ENCODE data around the gene CFAP97D1.
"Not testable (repeated sequence)": the region's sequence is repeated elsewhere in the genome, so short reads cannot be mapped to it uniquely, and the experiment has no call there.

Gene CFAP97D1

DNA sequence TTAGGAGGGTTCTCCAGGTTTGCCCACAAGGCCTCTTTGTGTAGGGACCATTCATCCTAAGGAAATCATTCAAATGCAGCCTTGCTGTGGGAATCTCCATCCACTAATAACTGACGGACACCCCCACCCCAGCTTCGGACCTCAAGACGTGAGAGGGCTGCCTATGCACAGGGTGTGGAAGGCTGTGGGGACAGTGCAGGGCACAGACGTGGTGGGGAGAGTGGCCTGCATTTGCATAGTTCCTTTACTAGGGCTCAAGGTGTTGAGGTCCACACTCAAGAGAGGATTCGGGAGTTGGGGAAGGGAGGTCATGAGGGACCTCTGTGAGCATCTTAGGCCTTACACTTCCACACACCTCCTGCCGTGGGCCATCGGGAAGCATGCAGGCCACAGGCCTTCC, 11.3 kb upstream of the CFAP97D1 start:
- no peak for DNase-seq

DNA sequence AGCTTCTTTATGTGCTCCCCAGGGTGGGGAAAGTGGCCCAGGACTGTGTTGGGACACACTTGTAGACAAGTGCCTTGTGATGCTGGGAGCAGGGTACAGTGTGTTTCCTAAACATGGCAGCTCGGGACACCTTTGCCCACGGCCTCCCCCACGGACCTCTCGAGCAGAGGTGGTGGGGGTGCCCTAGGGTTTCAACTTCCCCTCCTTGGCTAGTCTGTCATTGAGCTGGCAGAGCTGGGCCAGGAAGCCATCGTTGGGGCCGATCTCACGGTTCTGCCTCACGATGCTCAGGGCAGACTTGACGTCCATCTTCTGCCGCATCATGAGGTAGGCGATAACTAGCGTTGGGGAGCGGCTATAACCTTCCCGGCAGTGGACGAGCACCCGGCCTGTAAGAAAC, 10.8 kb upstream of the CFAP97D1 start:
- DNase-seq: no peak

DNA sequence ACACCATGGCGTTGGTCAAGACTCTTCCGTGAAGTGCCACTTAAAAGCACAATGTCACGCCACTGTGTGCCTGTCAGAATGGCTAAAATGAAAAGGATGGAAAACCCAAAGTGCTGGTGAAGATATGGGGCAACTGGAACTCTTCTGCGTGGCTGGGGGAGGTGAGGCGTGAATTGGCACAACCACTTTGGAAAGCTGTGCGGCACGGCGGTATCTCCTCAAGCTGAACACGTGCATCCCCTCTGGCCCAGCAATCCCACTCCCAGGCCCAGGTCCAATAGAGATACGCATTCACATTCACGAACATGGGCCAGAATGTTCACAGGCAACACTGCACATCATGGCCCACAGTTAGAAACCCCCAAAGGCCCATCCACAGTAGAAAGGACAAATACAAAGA, 10.4 kb upstream of the CFAP97D1 start:
- DNase-seq: no peak

DNA sequence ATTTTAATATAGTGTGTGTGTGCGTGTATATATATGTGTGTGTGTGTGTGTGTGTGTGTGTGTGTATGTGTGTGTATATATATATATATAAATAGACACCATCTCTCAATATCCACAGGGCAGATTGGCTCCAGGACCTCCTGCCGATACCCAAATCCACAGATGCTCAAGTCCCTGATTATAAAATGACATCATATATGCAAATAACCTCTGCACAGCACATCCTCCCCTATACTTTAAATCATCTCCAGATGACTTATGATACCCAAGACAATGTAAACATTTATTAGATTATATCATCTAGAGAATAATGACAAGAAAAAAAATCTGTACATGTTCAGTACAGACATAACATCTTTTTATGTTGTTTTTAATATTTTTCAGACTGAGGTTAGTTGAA, 9.3 kb upstream of the CFAP97D1 start:
- DNase-seq: no peak

DNA sequence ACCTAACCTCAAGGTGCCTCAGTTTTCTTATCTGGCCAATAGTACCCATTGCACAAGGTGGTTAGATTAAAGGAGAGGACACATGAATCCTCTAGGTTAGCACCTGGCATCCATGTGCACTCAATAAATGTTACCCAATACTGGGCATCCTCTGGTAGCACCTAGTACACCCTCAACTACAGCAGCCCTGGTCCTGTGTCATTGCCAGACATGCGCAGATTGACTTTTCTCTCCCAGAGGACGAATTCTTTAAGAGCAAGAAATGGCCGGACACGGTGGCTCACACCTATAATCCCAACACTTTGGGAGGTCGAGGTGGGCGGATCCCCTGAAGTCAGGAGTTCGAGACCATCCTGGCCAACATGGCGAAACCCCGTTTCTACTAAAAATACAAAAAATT, 8.8 kb upstream of the CFAP97D1 start:
- DNase-seq: no peak

DNA sequence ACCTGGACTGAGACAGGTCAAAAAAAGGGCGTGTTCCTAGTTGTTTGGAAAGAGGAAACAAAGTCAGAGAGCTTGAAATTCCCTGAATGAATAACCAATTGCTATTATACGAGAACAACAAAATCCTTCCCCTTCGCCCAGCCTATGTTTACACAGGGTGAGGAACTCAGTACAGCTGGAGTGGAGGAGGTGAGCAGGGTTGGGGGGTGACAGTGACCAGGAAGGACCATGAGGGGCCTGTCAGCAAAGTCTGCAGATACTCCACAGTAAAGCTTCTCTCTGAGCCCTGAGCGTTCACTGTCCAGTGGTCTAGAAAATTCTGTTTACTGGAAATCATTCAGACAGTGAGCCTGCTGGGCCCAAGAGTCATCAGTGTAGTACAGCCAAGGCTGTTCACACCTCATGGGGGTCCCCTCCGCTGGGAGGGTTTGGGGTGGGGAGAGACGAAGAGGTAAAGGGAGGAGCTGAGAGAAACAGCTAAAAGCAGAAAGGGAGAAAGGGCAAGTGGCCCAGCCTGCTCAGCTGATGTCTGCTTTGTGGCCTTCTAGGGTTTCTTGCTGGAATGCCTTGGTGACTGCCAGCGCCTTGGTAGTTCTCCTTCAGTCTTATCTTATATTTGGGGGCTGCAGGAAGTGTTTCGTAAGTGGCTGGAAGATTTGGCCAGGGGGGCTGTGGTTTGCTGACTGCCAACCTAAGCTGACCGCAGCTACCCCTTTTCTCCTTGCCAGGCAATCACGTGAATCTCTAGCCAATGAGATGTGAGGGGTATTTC, 7.2 kb upstream of the CFAP97D1 start:
- DNase-seq: no peak

DNA sequence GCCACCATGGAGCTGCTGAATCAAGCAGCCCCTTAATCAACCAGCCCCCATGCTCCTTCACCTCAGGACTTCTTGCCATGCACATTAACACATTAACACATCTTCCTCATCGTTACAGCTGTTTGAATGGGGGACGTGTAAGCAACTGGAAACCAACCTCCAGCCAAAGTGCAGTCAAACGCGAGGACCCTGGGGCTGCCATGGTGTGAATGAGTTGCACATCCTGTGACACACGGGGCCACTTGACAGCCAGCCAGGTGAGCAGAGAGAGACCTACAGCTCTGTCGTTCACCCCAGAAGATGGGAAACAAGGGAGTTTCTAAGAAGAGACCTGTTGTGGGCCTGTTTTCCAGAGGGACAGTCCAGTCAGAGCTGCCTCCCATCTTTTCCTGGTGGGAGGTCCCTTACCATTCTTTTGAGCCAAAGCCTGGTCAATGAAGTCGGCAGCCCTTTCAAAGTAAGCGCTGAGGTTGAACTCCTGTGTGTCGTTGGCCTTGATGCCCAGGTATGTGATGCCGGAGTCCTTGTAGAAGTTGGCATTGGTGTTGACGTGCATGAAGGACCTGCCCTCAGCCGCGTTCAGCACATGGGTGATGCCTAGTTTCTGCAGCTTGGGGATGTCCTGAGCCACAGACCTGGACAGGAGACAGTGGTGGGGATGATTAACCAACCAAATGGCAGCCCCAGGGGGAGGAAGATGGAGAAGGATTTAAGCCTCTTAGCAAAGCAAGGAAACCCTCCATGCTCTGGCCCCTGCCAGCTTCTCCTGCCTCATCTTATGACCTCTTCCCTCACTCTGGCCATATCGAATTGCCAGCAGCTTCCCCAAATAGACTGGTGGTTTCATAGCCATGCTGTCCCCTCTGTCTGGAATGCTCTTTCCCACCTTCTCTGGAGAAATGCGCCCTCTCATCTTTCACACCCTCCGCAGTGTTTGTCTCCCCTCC, 5.7 kb upstream of the CFAP97D1 start:
- no peak for DNase-seq

DNA sequence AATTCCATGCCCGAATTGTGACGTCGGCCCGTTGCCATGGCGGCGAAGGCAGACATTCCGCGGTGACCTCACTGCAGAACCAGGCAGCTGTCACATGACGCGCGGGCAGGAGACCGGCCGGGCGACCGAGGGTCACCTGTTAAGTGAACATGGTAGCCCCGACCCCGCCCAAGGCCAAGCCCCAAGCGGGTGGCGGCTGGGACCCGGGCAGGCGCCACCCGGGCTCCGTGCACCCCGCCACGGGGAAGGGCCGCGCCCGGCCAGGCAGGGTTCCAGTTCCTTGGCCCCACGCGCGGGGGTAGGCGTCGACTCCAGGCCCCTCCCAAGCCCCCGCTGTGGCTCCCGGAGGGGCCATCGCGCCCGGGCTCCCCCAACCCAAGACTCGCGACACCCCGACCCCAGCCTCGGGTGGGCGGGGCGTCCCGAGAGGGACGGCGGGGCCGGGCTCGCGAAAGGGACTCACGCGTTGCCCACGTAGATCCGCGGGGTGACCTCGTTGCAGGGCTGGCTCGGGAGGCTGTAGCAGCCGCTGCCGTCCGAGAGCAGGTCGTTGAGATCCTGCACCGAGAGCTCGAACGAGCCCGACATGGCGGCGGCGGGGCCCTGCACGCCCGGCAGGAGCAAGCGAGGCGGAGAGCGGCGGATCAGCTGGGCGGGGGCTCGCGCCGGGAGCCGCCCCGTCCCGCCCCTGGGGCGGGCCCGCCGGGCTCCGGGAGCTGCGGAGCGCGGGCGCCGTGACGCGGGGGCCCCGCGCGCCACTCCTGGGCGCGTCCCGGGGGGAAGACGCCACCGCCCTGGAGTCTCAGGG, 1.7 kb upstream of the CFAP97D1 start, which contains the start of gene DUSP3:
TSS of gene DUSP3 (minus strand) at position 641 of the 808 bp plus-strand sequence. CDS start at position 588, 53 bp downstream.
- no peak for DNase-seq

DNA sequence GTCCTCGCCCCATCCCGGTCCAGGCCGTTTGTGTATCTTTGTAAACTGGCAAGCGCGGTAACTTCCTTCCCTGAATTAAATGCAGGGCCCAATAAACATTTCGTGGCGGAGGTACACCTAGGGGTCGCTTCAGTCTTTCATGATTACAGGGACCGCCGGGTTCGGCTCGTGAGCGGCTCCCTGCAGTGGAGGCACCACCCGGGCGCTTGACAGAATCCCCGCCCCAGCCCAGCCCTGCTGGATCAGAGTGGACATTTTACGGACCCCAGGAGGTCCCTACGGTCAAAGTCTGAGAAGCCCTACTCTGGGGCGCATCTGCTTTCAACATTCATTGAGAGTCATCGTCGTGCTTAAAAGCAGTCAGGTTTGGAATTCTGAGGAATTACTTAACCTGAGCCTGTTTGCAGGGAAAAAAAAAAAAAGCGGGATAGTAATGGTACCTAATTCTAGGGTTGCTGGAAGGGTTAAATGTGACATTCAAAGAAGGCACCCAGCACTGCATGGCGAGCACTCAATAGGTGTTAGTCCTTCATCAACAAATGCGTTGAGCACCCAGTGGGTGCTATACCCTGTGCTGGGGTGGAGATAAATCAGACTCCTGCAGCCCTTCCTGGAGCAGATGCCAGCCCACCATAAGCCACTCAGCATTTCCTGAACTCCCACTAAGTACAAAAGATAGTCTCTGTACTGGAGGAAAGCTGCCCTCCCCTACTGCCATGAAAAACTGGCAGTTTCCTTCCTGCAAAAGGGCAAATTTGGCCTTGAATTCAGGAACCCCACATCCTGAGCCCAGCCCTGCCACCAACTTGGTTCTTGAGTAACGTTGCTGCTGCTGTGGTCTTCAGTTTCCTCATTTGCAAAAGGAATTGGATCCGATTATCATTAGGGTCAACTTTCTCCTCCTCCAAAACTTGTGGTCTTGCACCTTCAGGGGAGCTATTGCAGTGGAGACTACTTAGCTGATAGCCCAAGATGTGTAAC, 800 bp upstream of the CFAP97D1 start:
- DNase-seq: no peak

DNA sequence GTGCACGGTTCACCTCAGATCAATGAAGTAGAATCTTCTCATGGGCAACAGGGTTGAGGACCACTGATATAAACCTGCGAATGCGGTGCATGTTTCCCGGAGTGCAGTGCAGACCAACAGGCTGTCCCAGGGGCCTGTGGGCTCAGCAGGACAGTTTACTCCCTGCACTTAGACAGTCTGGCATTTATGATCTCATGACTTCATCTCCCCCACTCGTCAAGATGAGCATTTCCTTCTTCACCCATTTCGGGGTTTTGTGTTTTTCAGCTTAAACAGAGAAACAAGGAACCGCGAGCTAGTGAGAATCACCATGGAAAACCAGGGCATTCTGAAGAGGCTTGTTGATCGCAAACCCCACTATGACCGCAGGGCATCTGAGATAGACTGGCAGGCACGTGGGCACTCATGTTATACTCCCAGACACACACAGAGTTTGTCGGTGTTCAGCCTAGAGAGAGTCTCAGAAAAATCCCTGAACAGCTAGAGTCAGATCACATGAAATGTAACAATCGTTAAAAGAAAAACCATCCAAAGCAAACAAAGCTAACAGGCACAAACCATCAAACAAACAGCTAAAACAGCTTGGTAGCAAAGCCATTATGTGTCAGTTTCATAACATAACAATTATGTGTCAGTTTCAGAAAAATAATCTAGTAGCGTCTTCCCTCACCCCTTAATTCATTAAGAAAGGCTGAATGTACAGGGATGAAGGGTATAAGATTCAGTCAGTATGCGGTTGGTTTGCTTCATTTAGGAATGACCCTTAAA, 2.9 kb downstream of the CFAP97D1 start:
- no peak for DNase-seq

DNA sequence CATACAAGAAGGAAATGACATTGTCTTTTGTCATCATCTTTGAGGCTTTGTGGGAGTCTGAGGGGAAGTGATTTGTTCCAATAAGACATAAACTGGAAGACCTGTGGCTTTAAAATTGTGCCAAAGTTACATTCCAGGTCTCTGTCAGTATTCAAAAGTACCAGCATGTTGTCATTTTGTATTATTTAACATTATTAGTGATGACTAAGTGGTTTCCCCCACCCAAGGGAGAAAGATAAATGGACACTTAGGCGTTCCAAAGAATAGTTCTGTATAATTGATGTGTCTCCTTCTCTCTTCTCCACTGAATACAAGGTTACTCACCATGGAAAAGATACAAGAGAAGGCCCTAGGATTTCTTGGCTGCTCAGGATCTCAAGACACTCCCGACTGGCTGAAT, 3.8 kb downstream of the CFAP97D1 start:
- DNase-seq: no peak

DNA sequence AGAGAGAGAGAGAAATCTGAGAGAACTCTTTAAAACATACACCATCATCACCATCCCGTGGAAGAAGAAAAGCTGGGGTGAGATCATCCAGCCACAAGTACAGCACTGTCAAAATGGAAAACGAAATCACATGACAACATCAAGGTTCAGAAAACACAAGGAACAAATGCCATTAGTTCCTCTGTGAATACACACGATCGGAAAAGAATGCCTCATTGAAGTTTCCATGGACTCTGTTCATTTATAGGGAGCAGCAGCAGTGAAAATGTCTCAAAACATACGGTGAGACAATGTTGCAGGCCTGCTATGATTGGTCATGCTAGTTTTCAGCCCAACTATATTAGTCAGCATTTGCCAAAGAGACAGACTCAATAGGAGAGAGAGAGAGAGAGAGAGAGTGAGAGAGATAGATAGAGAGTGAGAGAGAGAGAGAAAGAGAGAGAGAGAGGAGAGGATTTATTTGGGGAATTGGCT, 4.4 kb downstream of the CFAP97D1 start:
- no peak for DNase-seq

DNA sequence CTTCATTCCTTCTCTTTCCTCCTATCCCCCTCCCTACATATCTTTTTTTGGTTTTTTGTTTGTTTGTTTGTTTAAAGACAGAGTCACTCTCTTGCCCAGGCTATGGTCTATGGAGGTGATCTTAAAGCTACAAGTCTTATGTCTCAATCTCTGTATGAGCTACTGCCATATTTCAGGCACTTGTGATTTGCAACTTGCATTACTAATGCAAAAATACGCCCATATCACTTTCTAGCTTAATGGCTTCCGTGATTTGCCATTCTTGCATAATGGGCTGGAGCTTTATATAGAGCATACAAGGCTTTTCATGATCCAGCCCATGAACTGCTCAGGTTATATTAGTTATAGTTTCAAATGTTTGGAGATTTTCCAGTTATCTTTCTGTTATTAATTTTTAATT, 7.5 kb downstream of the CFAP97D1 start:
- no peak for DNase-seq

DNA sequence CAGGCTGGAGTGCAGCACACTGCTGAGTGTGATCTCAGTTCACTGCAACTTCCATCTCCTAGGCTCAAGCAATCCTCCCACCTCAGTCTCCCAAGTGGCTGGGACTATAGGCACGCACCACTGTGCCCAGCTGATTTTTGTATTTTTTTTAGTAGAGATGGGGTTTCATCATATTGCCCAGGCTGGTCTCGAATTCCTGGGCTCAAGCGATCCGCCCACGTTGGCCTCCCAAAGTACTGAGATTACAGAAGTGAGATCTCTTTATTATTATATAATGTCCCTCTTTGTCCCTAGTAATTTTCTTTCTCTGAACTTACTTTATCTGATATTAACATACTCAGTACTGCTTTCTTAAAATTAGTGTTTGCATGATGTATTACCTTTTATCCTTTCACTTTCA, 8.3 kb downstream of the CFAP97D1 start:
- DNase-seq: no peak

DNA sequence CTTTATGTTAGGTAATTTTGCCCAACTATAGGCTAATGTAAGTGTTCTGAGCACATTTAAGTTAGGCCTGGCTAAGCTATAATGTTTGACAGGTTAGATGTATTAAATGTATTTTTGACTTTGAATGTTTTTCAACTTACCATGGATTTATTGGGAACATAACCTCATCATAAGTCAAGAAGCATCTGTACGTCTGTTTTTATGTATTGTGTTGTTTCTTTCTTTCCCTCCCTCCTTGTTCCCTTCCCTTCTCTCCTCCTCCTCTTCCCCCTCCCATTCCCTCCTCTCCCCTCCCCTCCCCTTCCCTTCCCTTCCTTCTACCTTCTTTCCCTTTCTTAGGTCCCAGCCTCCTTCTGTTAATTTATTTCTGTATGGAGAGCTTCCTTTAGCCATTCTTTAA, 9.2 kb downstream of the CFAP97D1 start:
- DNase-seq: no peak

DNA sequence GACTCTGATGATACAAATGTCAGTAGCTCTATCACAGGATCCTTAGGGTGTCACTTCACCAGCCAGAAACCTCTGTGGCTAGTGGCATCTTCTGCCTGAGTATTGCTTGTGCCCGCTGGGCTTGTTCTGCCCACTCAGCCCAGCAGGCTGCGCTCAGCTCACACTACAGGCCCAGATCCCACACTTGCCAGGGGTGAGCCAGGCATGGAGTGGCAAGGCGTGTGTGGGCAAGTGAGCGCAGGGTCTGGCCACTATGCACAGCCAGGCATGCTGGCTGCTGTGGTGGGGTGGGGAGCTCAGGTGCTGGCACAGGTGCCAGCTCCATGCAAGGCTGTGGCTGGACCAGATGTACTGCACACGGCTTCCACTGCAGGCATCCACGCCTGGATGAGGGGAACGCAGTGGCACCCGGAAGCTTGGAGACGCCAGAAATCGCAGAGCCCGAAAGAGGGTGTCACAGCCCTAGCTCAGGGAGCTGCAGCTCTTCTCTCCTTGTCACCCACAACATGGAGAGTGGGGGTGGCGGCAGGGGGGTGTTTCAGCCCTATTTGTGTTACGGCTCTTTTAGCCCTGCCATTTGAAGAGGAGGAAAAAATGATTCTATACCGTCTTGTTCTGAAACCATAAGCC, 10.2 kb downstream of the CFAP97D1 start:
- DNase-seq: no peak

DNA sequence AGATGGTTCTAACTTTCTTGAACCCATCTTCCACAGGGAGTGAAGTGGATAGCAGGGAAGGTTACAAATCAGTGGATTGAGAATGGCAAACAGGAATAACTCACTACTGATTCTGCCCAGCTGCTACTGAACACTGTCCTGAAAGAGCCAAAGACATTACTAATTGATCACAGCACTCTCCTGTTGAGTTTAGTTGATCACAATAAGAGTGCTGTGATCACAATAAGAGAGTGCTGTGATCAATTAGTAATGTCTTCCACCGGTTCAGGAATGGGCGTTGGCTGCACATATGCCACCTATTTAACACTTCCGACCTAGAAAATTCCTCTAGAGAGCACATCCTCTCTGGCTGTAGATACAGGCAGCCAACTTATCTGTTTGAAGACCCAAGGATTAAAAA, 11.4 kb downstream of the CFAP97D1 start:
- DNase-seq: no peak

DNA sequence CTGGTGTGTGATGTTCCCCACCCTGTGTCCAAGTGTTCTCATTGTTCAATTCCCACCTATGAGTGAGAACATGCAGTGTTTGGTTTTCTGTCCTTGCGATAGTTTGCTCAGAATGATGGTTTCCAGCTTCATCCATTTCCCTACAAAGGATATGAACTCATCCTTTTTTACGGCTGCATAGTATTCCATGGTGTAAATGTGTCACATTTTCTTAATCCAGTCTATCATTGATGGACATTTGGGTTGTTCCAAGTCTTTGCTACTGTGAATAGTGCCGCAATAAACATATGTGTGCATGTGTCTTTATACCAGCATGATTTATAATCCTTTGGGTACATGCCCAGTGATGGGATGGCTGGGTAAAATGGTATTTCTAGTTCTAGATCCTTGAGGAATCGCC, 12.4 kb downstream of the CFAP97D1 start:
- DNase-seq: not testable (repeated sequence)

DNA sequence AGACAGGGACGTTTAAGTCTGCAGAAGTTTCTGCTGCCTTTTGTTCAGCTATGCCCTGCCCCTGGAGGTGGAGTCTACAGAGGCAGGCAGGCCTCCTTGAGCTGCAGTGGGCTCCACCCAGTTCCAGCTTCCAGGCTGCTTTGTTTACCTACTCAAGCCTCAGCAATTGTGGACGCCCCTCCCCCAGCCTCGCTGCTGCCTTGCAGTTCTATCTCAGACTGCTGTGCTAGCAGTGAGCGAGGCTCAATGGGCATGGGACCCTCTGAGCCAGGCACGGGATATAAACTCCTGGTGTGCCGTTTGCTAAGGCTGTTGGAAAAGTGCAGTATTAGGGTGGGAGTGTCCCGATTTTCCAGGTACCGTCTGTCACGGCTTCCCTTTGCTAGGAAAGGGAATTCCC, 17.8 kb downstream of the CFAP97D1 start:
- not testable (repeated sequence) for DNase-seq

DNA sequence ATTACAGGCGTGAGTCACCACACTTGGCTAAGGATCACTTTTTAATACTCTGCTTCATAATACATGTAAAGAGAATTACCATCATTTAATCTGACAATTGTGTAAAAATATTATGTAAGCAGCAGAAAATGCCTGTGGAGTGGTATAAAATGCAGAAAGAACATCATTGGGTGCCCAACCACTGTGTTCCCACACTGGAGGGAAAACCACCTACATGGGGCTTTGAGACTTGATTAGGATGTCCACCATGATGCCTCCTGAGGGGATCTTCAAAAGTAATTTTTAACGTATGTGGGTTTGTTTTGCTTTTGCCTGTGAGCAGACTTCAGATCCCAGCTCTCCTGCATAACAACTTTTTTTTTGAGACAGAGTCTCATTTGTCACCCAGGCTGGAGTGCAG, 18.8 kb downstream of the CFAP97D1 start:
- DNase-seq: no peak
